Gastroesophageal sphincter (tissue), 3 donors: Measurements from ENCODE around the gene PRR15L.

Experiments used
- EP300 ChIP-seq: sonication (generic); formaldehyde crosslinking; IDR thresholded peaks from one replicate; pipeline ENCODE4 v1.6.1; 2017; ENCODE audit warnings: antibody characterized with exemption, mild to moderate bottlenecking
- POLR2A ChIP-seq, 2 donors: fragments of 450-650 bp; IDR thresholded peaks; one replicate each; pipeline ENCODE4 v1.6.1; 2017; ENCODE audit warnings: antibody characterized with exemption in 2 of 2, mild to moderate bottlenecking in 2 of 2, moderate library complexity in 1 of 2
- TF ChIP-seq, protein P1 (sequence below), 4 experiments: fragments of 200-600 bp in 2 of 4; fragments of 450-650 bp in 2 of 4; sonication (generic) in 1 of 4; IDR thresholded peaks; one replicate each; pipeline ENCODE4 v1.5.1; 2017 to 2019; ENCODE audit warnings: antibody characterized with exemption in 4 of 4, mild to moderate bottlenecking in 2 of 4, moderate library complexity in 2 of 4

DNA sequence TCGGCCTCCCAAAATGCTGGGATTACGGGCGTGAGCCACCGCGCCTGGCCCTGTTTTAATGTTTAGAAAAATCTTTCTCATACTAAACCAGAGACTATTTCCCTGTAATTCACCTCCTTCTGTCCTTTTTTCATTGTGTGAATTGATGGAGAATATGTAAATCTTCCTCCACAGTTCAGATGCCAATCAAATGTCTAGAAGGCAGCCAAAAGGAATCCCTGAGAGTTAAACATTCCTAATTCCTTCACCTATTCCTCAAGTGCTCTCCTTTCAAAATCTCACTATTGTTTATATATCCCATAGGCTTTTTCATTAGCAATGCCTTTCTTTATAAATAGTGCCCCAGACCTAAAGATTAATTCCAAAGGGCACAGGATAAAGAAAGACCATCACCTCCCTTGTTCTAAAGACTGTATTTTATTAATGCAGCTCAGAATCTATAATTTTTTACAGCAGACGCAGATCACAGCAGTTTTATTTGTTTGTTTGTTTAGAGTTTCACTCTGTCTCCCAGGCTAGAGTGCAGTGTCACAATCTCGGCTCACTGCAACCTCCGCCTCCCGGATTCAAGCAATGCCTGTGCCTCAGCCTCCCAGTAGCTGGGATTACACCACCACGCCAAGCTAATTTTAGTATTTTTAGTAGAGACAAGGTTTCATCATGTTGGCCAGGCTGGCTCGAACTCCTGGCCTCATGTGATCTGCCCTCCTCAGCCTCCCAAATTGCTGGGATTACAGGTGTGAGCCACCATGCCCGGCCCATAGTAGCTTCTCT is 49.4 kb upstream of the PRR15L start:
- TF ChIP-seq, protein P1, sequence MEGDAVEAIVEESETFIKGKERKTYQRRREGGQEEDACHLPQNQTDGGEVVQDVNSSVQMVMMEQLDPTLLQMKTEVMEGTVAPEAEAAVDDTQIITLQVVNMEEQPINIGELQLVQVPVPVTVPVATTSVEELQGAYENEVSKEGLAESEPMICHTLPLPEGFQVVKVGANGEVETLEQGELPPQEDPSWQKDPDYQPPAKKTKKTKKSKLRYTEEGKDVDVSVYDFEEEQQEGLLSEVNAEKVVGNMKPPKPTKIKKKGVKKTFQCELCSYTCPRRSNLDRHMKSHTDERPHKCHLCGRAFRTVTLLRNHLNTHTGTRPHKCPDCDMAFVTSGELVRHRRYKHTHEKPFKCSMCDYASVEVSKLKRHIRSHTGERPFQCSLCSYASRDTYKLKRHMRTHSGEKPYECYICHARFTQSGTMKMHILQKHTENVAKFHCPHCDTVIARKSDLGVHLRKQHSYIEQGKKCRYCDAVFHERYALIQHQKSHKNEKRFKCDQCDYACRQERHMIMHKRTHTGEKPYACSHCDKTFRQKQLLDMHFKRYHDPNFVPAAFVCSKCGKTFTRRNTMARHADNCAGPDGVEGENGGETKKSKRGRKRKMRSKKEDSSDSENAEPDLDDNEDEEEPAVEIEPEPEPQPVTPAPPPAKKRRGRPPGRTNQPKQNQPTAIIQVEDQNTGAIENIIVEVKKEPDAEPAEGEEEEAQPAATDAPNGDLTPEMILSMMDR (IDR thresholded peaks at IDR 0.05): no peak
- TF ChIP-seq POLR2A (IDR thresholded peaks at IDR 0.05) (no peak), EP300 (no peak)
